Thyroid gland (tissue), 4 donors: ENCODE results near the gene CSTPP1. TPM values are rescaled to one million over a fixed set of nuclear protein-coding genes. Genes with fewer than 3 reads are reported as not detected.

Experiments used
- DNase-seq, 2 donors: peaks; one replicate each; pipeline ENCODE4 v3.0.0-alpha.2; 2019
- H3K27ac ChIP-seq, 3 donors: fragments of 200-600 bp; sonication (generic); 1 replicate in 2 of 3; 2 replicates in 1 of 3; pipeline ENCODE4 v1.5.1; 2016 to 2019; ENCODE audit warnings: mild to moderate bottlenecking in 1 of 3, moderate library complexity in 1 of 3
- H3K27me3 ChIP-seq: fragments of 200-600 bp; sonication (generic); one replicate; pipeline ENCODE4 v1.5.1; 2019
- H3K36me3 ChIP-seq, 2 donors: fragments of 200-600 bp; sonication (generic); one replicate each; pipeline ENCODE4 v1.5.1; 2016 to 2019
- H3K4me1 ChIP-seq, 2 donors: fragments of 200-600 bp; sonication (generic); one replicate each; pipeline ENCODE4 v1.5.1; 2017 to 2019
- H3K4me3 ChIP-seq, 3 donors: fragments of 200-600 bp; sonication (generic); replicated peaks in 1 of 3; 1 replicate in 2 of 3; 2 replicates in 1 of 3; pipeline ENCODE4 v1.5.1; 2016; ENCODE audit warnings: mild to moderate bottlenecking in 1 of 3
- H3K9me3 ChIP-seq: fragments of 200-600 bp; sonication (generic); one replicate; pipeline ENCODE4 v1.5.1; 2017
- CTCF ChIP-seq, 6 experiments: fragments of 200-600 bp in 3 of 6; fragments of 450-650 bp in 3 of 6; sonication (generic) in 3 of 6; IDR thresholded peaks; one replicate each; pipeline ENCODE4 v1.5.1; 2016 to 2019; ENCODE audit warnings: antibody characterized with exemption in 6 of 6, mild to moderate bottlenecking in 2 of 6, inconsistent platforms in 1 of 6, moderate library complexity in 1 of 6
- POLR2A ChIP-seq, 2 donors: fragments of 450-650 bp; IDR thresholded peaks; one replicate each; pipeline ENCODE4 v1.6.1; 2017; ENCODE audit warnings: antibody characterized with exemption in 2 of 2, mild to moderate bottlenecking in 2 of 2, moderate library complexity in 1 of 2
- WGBS, 2 donors: methylation state at CpG; one replicate each; pipeline ENCODE4 v1.1.5; 2017; 5-methylcytosine and 5-hydroxymethylcytosine counted together
- intact Hi-C: fragments of 100-400 bp; cut with DNase I; formaldehyde crosslinking; loops from one replicate; pipeline ENCODE4 v1.15.1; 2023
- total RNA-seq, 4 donors: library from RNA; depleted of rRNA; stranded (reverse); fragments of >200 nt; gene quantifications; one replicate each; pipeline ENCODE4 v1.2.3, GENCODE V29; 2016

CSTPP1 gene
- total RNA-seq, 4 donors from 2014 or later = 29.4 to 65.8 (median 45.7) TPM

DNA sequence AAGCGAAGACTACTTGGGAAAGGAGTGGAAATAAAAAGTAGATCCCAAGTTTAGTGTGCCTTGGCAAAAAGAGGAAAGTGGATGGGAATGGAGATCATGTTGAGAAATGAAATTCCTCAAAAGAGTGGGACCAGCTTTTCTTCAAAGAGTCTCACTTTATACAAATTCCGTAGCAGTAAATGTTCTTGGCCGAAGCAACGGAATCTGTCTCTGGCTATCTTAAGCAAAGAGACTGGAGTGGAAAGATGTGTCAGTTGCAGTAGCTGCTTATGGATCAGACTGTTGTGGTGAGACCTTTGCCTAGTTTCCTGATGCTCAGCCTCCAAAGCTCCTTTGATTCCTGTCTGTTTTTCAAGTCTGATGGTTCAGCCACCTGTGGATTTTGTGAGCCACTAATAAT lies 73.6 kb downstream of the CSTPP1 start:
- TF ChIP-seq POLR2A (IDR thresholded peaks at IDR 0.05) (no peak), CTCF (IDR thresholded peaks at IDR 0.05) (no peak)
- DNase-seq = no peak
- 91 to 93% methylated on average over 4 of the region's 4 CpGs for WGBS, 2 donors

GRCh38 chr11:47014097-47014496 lies 77.5 kb downstream of the CSTPP1 start:
- 99% methylated on average over 3 of the region's 3 CpGs for WGBS, 2 donors
- intact Hi-C loops = no loop called here
- H3K4me1 ChIP-seq = peaks cover 0 to 3% of the 10 kb centered on the region in 2 donors

More for the DNA sequence above, 73.6 kb downstream of the CSTPP1 start:
- Histone ChIP-seq H3K4me1 (peaks cover 3% of the 10 kb centered on the region in 2 donors), H3K27me3 (no peaks in the 10 kb centered on the region), H3K36me3 (no peaks in the 10 kb centered on the region), H3K9me3 (no peaks in the 10 kb centered on the region), H3K27ac (no peak overlapping the region), H3K4me3 (no peak overlapping the region)
- intact Hi-C loops = no loop called here

GRCh38 chr11:47018637-47019036 lies 82.1 kb downstream of the CSTPP1 start:
- DNase-seq = no peak
- TF ChIP-seq POLR2A (IDR thresholded peaks at IDR 0.05) (no peak), CTCF (IDR thresholded peaks at IDR 0.05) (no peak)
- peaks cover 3 to 7% of the 10 kb centered on the region in 2 donors for H3K4me1 ChIP-seq
- intact Hi-C loops = no loop called here
- no peaks in the 10 kb centered on the region for H3K27me3 ChIP-seq
- no peaks in the 10 kb centered on the region for H3K36me3 ChIP-seq
- H3K4me3 ChIP-seq = no peak overlapping the region
- no peaks in the 10 kb centered on the region for H3K9me3 ChIP-seq
- no peak overlapping the region for H3K27ac ChIP-seq
- WGBS, 2 donors = 98% methylated on average over 1 of the region's 1 CpG

More at GRCh38 chr11:47014097-47014496, 77.5 kb downstream of the CSTPP1 start:
- no peak overlapping the region for H3K27ac ChIP-seq
- no peak for DNase-seq
- no peak overlapping the region for H3K4me3 ChIP-seq
- TF ChIP-seq POLR2A (IDR thresholded peaks at IDR 0.05) = no peak
- TF ChIP-seq CTCF (IDR thresholded peaks at IDR 0.05) = no peak
- no peaks in the 10 kb centered on the region for H3K9me3 ChIP-seq
- H3K27me3 ChIP-seq = no peaks in the 10 kb centered on the region
- no peaks in the 10 kb centered on the region for H3K36me3 ChIP-seq

GRCh38 chr11:47020793-47021526 lies 84.4 kb downstream of the CSTPP1 start:
- H3K9me3 ChIP-seq = no peaks in the 10 kb centered on the region
- TF ChIP-seq CTCF (IDR thresholded peaks at IDR 0.05) = no peak
- no peak for TF ChIP-seq POLR2A (IDR thresholded peaks at IDR 0.05)
- H3K27me3 ChIP-seq = no peaks in the 10 kb centered on the region
- intact Hi-C loops = no loop called here
- WGBS, 2 donors = 84 to 85% methylated on average over 2 of the region's 2 CpGs
- peaks cover 0 to 7% of the 10 kb centered on the region in 2 donors for H3K4me1 ChIP-seq
- no peak overlapping the region for H3K4me3 ChIP-seq
- H3K27ac ChIP-seq = no peak overlapping the region
- H3K36me3 ChIP-seq = no peaks in the 10 kb centered on the region
- no peak for DNase-seq

DNA sequence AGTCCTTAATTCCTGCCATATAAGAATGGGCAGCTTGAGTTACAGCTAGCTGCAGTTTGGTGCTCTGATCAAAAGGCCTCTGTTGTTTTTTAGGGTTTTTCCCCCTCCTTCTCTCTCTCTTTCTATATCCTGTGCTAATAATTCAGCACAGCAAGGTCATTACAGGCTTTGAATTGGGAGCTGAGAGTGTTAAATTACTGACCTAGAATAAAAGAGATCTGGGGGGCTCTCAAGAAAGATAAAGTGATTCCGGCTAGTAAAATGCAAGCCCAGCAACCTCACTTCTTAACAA lies 84.9 kb downstream of the CSTPP1 start:
- H3K4me1 ChIP-seq = peaks cover 0 to 7% of the 10 kb centered on the region in 2 donors
- no peak for TF ChIP-seq POLR2A (IDR thresholded peaks at IDR 0.05)
- TF ChIP-seq CTCF (IDR thresholded peaks at IDR 0.05) = no peak
- H3K4me3 ChIP-seq = no peak overlapping the region
- no peaks in the 10 kb centered on the region for H3K36me3 ChIP-seq
- H3K27ac ChIP-seq = no peak overlapping the region
- intact Hi-C loops = no loop called here
- DNase-seq = no peak
- WGBS, 2 donors = 83 to 100% methylated on average over 1 of the region's 1 CpG
- H3K9me3 ChIP-seq = no peaks in the 10 kb centered on the region
- H3K27me3 ChIP-seq = no peaks in the 10 kb centered on the region
